AG04450 (cell line): ENCODE measurements around the gene PCDHB10. TPM values are rescaled to one million over a fixed set of nuclear protein-coding genes. Genes with fewer than 3 reads are reported as not detected.
A peak's percentile ranks its signal among the peaks of the same experiment; 100 is the strongest.
"Not testable (repeated sequence)": the region's sequence is repeated elsewhere in the genome, so short reads cannot be mapped to it uniquely, and the experiment has no call there.

ENCODE experiments used
- CTCF ChIA-PET: fragments of 300-600, 350-600 bp; formaldehyde crosslinking; extraction: SDS; loops from one replicate; lab custom pipeline; 2022; ENCODE audit warnings: antibody characterized with exemption, inconsistent platforms; lab: Charles Lee
- POLR2A ChIA-PET: fragments of 350-600 bp; formaldehyde crosslinking; extraction: SDS; loops from one replicate; lab custom pipeline; 2021; ENCODE audit warnings: antibody characterized with exemption, inconsistent platforms; lab: Yijun Ruan, JAX
- DNase-seq: peaks from one replicate; pipeline ENCODE4 v3.0.0-alpha.2; 2011; ENCODE audit warnings: low read depth, low spot score
- H3K27ac ChIP-seq: one replicate; pipeline ENCODE4 v1.5.1; 2012; ENCODE audit warnings: low read depth, low read length, control low read depth
- H3K27me3 ChIP-seq: one replicate; pipeline ENCODE4 v1.6.0; 2012; ENCODE audit warnings: low read length; ENCODE audit not compliant: control insufficient read depth, insufficient read depth
- H3K4me3 ChIP-seq: 2 replicates; pipeline ENCODE4 v1.5.1; 2011; ENCODE audit warnings: mild to moderate bottlenecking, low read depth, low read length, control low read depth
- H3K9me3 ChIP-seq: 2 replicates; pipeline ENCODE4 v1.5.1; 2012; ENCODE audit warnings: low read length; ENCODE audit not compliant: control insufficient read depth, insufficient read depth
- polyA plus RNA-seq: library from polyadenylated mRNA; depleted of rRNA; stranded (reverse); fragments of >200 nt; gene quantifications from 2 replicates; pipeline ENCODE4 v1.2.3, GENCODE V29; 2011
- TF ChIP-seq, protein P1 (sequence below): IDR thresholded peaks from 2 replicates; pipeline ENCODE4 v1.5.1; 2011; ENCODE audit warnings: low read depth, low read length, control low read depth, inconsistent platforms

Gene PCDHB10
- polyA plus RNA-seq, 1 experiment, result 0.74 TPM

DNA sequence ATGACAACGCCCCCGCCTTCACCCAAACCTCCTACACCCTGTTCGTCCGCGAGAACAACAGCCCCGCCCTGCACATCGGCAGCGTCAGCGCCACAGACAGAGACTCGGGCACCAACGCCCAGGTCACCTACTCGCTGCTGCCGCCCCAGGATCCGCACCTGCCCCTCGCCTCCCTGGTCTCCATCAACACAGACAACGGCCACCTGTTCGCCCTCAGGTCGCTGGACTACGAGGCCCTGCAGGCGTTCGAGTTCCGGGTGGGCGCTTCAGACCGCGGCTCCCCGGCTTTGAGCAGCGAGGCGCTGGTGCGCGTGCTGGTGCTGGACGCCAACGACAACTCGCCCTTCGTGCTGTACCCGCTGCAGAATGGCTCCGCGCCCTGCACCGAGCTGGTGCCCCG is 12.8 kb upstream of the PCDHB10 start:
- DNase-seq, H3K4me3 ChIP-seq, CTCF ChIA-PET, POLR2A ChIA-PET, H3K27ac ChIP-seq, H3K27me3 ChIP-seq: not testable (repeated sequence)
- peaks cover 25% of the 10 kb centered on the region for H3K9me3 ChIP-seq

GRCh38 chr5:141179876-141180275 is 12.3 kb upstream of the PCDHB10 start:
- peaks cover 24% of the 10 kb centered on the region for H3K9me3 ChIP-seq
- H3K4me3 ChIP-seq, H3K27me3 ChIP-seq, CTCF ChIA-PET, DNase-seq, POLR2A ChIA-PET, H3K27ac ChIP-seq: not testable (repeated sequence)

- ChIA-PET CTCF (no interaction called here), POLR2A (no interaction called here)
- DNase-seq, result no peak
- Histone ChIP-seq H3K9me3 (peaks cover 22% of the 10 kb centered on the region), H3K4me3 (no peak overlapping the region), H3K27me3 (no peaks in the 10 kb centered on the region), H3K27ac (no peak overlapping the region)
- TF ChIP-seq, protein P1, sequence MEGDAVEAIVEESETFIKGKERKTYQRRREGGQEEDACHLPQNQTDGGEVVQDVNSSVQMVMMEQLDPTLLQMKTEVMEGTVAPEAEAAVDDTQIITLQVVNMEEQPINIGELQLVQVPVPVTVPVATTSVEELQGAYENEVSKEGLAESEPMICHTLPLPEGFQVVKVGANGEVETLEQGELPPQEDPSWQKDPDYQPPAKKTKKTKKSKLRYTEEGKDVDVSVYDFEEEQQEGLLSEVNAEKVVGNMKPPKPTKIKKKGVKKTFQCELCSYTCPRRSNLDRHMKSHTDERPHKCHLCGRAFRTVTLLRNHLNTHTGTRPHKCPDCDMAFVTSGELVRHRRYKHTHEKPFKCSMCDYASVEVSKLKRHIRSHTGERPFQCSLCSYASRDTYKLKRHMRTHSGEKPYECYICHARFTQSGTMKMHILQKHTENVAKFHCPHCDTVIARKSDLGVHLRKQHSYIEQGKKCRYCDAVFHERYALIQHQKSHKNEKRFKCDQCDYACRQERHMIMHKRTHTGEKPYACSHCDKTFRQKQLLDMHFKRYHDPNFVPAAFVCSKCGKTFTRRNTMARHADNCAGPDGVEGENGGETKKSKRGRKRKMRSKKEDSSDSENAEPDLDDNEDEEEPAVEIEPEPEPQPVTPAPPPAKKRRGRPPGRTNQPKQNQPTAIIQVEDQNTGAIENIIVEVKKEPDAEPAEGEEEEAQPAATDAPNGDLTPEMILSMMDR, result no peak
Observed at GRCh38 chr5:141180313-141180712, 11.8 kb upstream of the PCDHB10 start.

- H3K27me3 ChIP-seq, result no peaks in the 10 kb centered on the region
- H3K9me3 ChIP-seq, result peaks cover 22% of the 10 kb centered on the region
- TF ChIP-seq, protein P1, result peak; percentile 21; the same call in 1 of the 2 replicates
- ChIA-PET CTCF (interaction anchor here (0.5 to 1.7 kb wide), 8 partner anchors 10 to 385 kb away, joined by 3 to 10 read pairs (median 4); partner anchors contain the start of genes PCDHB10, PCDHB14 and PCDHB7), POLR2A (no interaction called here)
- H3K27ac ChIP-seq, result no peak within 1 kb of the TSS
- peak within 1 kb of the TSS; percentile 33 for H3K4me3 ChIP-seq
- DNase-seq, result no peak
Observed at GRCh38 chr5:141182248-141182647, 9.9 kb upstream of the PCDHB10 start, which contains the start of gene PCDHB16. Gene PCDHB16 (plus strand): TSS chr5:141182387. CDS start chr5:141182560, 173 bp downstream.

GRCh38 chr5:141184117-141184855 is 7.9 kb upstream of the PCDHB10 start:
- H3K27ac ChIP-seq, POLR2A ChIA-PET, DNase-seq, H3K4me3 ChIP-seq, H3K27me3 ChIP-seq: not testable (repeated sequence)
- peaks cover 27% of the 10 kb centered on the region for H3K9me3 ChIP-seq
- CTCF ChIA-PET, result interaction anchor here (0.7 kb wide), 1 partner anchor 435 kb away, joined by 3 read pairs; the partner anchor contains the start of gene DIAPH1

DNA sequence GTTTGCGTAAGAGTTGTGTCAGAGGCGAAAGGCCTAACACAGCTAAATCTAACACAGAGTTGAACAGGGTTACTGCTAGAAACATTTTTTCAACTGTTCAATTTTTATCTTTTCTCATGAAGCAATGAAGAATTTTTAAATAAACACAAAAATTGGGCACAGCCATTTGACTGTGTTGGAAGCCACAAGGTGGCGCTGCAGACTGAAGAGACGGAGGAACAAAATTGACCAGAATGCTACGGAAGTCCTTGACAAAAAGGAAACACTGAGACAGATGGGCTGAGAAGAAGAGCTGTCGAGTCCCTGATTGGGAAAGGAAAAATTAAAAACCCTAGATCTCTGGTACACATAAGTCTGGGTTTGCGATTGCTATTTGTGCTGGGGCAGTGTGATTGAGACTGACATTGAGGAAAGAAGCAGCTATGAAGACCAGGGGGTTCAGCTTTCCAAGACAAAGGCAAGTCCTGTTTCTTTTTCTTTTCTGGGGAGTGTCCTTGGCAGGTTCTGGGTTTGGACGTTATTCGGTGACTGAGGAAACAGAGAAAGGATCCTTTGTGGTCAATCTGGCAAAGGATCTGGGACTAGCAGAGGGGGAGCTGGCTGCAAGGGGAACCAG is 5.1 kb upstream of the PCDHB10 start, which contains the start of gene PCDHB9:
Gene PCDHB9 (plus strand): TSS at position 265 of the 616 bp plus-strand sequence. CDS start 158 bp downstream, at position 423.
- peaks cover 26% of the 10 kb centered on the region for H3K9me3 ChIP-seq
- no peaks in the 10 kb centered on the region for H3K27me3 ChIP-seq
- no peak within 1 kb of the TSS for H3K4me3 ChIP-seq
- DNase-seq, result no peak
- TF ChIP-seq, protein P1, result no peak
- ChIA-PET POLR2A (no interaction called here), CTCF (interaction anchor here (0.7 to 1.7 kb wide), 7 partner anchors 9 to 380 kb away, joined by 3 to 13 read pairs (median 3); no protein-coding TSS in a partner anchor)
- no peak within 1 kb of the TSS for H3K27ac ChIP-seq

DNA sequence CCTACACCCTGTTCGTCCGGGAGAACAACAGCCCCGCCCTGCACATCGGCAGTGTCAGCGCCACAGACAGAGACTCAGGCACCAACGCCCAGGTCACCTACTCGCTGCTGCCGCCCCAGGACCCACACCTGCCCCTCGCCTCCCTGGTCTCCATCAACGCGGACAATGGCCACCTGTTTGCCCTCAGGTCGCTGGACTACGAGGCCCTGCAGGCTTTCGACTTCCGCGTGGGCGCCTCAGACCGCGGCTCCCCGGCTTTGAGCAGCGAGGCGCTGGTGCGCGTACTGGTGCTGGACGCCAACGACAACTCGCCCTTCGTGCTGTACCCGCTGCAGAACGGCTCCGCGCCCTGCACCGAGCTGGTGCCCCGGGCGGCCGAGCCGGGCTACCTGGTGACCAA is 3.5 kb upstream of the PCDHB10 start:
- H3K27ac ChIP-seq, DNase-seq, H3K27me3 ChIP-seq, CTCF ChIA-PET, POLR2A ChIA-PET, H3K4me3 ChIP-seq: not testable (repeated sequence)
- H3K9me3 ChIP-seq, result peaks cover 23% of the 10 kb centered on the region

GRCh38 chr5:141189131-141189530 is 3.0 kb upstream of the PCDHB10 start:
- CTCF ChIA-PET, H3K4me3 ChIP-seq, POLR2A ChIA-PET, H3K27me3 ChIP-seq, DNase-seq, H3K27ac ChIP-seq: not testable (repeated sequence)
- peaks cover 24% of the 10 kb centered on the region for H3K9me3 ChIP-seq

GRCh38 chr5:141194332-141194731 is 2.2 kb downstream of the PCDHB10 start:
- peaks cover 16% of the 10 kb centered on the region for H3K9me3 ChIP-seq
- CTCF ChIA-PET, H3K4me3 ChIP-seq, H3K27ac ChIP-seq, H3K27me3 ChIP-seq, DNase-seq, POLR2A ChIA-PET: not testable (repeated sequence)
